ENCODE measurements around the gene FMN1. TPM values are rescaled to one million over a fixed set of nuclear protein-coding genes. Genes with fewer than 3 reads are reported as not detected.

The FMN1 gene
- total and polyA plus RNA-seq, 2 of the 8 experiments (the other 6 are each of a cell fraction or from before 2014, with no cell fraction given) = 0.27 to 3.7 TPM

DNA sequence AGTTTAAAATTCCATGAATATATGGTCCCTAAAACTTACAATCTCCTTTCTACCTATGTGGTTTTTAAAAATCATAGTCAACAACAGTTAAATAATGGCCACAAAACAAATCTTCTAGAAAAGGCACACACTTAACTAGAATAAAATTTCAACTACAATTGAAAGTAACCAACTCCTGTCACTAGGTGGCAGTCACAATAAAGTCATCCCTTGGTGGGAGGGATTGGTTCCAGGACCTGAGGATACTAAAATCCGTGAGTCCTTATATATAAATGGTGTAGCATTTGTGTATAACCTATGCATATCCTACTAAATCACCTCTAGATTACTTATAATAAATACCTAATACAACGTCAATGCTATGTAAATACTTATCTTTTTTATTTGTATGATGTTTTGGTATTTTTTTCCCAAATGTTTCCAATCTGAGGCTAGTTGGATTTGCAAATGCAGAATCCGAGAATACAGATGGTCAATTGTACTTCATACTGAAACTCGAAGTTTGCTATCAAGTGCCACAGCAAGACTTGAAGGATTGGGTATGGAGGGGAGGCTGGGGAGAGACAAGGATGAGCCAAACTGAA lies 172.6 kb downstream of the FMN1 start:
- peak; percentile 79 for FAIRE-seq
- H3K4me2 ChIP-seq (ENCODE audit: insufficient read depth in 1 of 2, low read depth in 2 of 2, low read length in 2 of 2) = 0 out of 4 replicates have a peak overlapping the region, but pooled peaks of 1 of the 2 experiments have one; percentile 20

More for the DNA sequence above, 172.6 kb downstream of the FMN1 start:
- Histone ChIP-seq H4K5ac (ENCODE audit: insufficient read length, low read depth, low read length) (no peak overlapping the region), H3K27ac (ENCODE audit: low read depth, low read length) (no peak overlapping the region), H3K4me3 (ENCODE audit: extremely low read depth in 1 of 4, insufficient read depth in 2 of 4, low read depth in 3 of 4, low read length in 4 of 4) (no peak overlapping the region), H2BK5ac (ENCODE audit: low read depth, low read length) (no peak overlapping the region), H2BK20ac (ENCODE audit: low read length) (no peak overlapping the region), H3K23ac (ENCODE audit: insufficient read length) (no peak overlapping the region), H3K9me3 (ENCODE audit: insufficient read depth in 2 of 2, low read depth in 1 of 2, low read length in 1 of 2) (no peaks in the 10 kb centered on the region), H3K36me3 (ENCODE audit: control insufficient read depth in 2 of 4, insufficient read depth in 4 of 4, low read length in 3 of 4) (no peaks in the 10 kb centered on the region), H3K79me2 (ENCODE audit: control insufficient read depth in 1 of 2, insufficient read depth in 2 of 2, low read length in 2 of 2) (no peaks in the 10 kb centered on the region), H3K18ac (ENCODE audit: extremely low read depth, low read length) (no peak overlapping the region), H2BK15ac (ENCODE audit: low read length) (no peak overlapping the region), H2BK12ac (ENCODE audit: low read depth, low read length) (no peak overlapping the region), H2AK5ac (ENCODE audit: low read depth, low read length) (no peak overlapping the region), H3K14ac (ENCODE audit: insufficient read length) (no peak overlapping the region), H3K56ac (replicated peaks; ENCODE audit: insufficient read length, low read depth, low read length) (no peak overlapping the region), H3K79me1 (ENCODE audit: low read depth, low read length) (no peaks in the 10 kb centered on the region), H4K91ac (replicated peaks; ENCODE audit: insufficient read length, low read length) (no peak overlapping the region), H4K20me1 (replicated peaks in 1 of 2; ENCODE audit: control insufficient read depth in 1 of 2, insufficient read depth in 2 of 2, low read length in 2 of 2) (no peaks in the 10 kb centered on the region), H3K23me2 (ENCODE audit: low read depth, low read length) (no peaks in the 10 kb centered on the region), H3K9ac (replicated peaks in 1 of 4; ENCODE audit: extremely low read depth in 1 of 4, low read depth in 3 of 4, low read length in 3 of 4) (no peak overlapping the region), H4K8ac (ENCODE audit: extremely low read depth, insufficient read depth, low read length) (no peak overlapping the region), H2BK120ac (replicated peaks; ENCODE audit: low read depth, low read length) (no peak overlapping the region), H3K27me3 (replicated peaks in 1 of 4; ENCODE audit: control insufficient read depth in 3 of 4, extremely low read depth in 1 of 4, insufficient read depth in 3 of 4, low read length in 3 of 4) (no peaks in the 10 kb centered on the region), H3K4ac (replicated peaks; ENCODE audit: insufficient read length, low read depth, low read length) (no peak overlapping the region), H2AFZ (ENCODE audit: low read length) (no peak overlapping the region), H3K4me1 (replicated peaks in 1 of 4; ENCODE audit: control insufficient read depth in 3 of 4, insufficient read depth in 4 of 4, low read length in 3 of 4) (peaks cover 0 to 6% (median 4%) of the 10 kb centered on the region in 4 experiments)
- POLR2A ChIA-PET (ENCODE audit: partially characterized antibody) = interaction anchor here (1.0 kb wide), 1 partner anchor 47 kb away, joined by 3 read pairs; no protein-coding TSS in a partner anchor
- DNase-seq (ENCODE audit: low read depth in 1 of 2, low spot score in 2 of 2) = no peak
- CTCF ChIA-PET (ENCODE audit: partially characterized antibody) = interaction anchor here (0.7 to 5.7 kb wide), 28 partner anchors 8 to 221 kb away, joined by 3 to 66 read pairs (median 4); no protein-coding TSS in a partner anchor
- WGBS, 2 experiments (ENCODE audit: extremely low coverage in 1 of 2, insufficient coverage in 1 of 2, insufficient read length in 1 of 2, insufficient replicate concordance in 2 of 2, low coverage in 1 of 2, low lambda C conversion rate in 2 of 2, missing lambda C conversion rate in 1 of 2) = 52% methylated on average over 4 of the region's 4 CpGs; no CpG with 5 or more reads in 1 of the 2 experiments
- TF ChIP-seq RAD21 (IDR thresholded peaks at IDR 0.05 in 1 of 2, conservative IDR thresholded peaks at IDR 0.05 in 1 of 2; ENCODE audit: low read depth in 2 of 2, low read length in 2 of 2) = peak; percentile 63 to 73
- no peak for TF ChIP-seq CHD1 (IDR thresholded peaks at IDR 0.05; ENCODE audit: low read depth, low read length)
- TF ChIP-seq, protein P1, sequence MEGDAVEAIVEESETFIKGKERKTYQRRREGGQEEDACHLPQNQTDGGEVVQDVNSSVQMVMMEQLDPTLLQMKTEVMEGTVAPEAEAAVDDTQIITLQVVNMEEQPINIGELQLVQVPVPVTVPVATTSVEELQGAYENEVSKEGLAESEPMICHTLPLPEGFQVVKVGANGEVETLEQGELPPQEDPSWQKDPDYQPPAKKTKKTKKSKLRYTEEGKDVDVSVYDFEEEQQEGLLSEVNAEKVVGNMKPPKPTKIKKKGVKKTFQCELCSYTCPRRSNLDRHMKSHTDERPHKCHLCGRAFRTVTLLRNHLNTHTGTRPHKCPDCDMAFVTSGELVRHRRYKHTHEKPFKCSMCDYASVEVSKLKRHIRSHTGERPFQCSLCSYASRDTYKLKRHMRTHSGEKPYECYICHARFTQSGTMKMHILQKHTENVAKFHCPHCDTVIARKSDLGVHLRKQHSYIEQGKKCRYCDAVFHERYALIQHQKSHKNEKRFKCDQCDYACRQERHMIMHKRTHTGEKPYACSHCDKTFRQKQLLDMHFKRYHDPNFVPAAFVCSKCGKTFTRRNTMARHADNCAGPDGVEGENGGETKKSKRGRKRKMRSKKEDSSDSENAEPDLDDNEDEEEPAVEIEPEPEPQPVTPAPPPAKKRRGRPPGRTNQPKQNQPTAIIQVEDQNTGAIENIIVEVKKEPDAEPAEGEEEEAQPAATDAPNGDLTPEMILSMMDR (IDR thresholded peaks at IDR 0.05; ENCODE audit: control extremely low read depth in 1 of 3, insufficient read depth in 1 of 3, low read depth in 1 of 3, low read length in 3 of 3) = peak in 2 of 3 experiments; percentile 54 to 61; a peak in 2 of 4 replicates
- no peak for TF ChIP-seq MAFK (IDR thresholded peaks at IDR 0.05; ENCODE audit: low read depth, low read length)
